Smooth muscle cell (in vitro differentiated cells): ENCODE results near the gene PCDH9. TPM values are rescaled to one million over a fixed set of nuclear protein-coding genes. Genes with fewer than 3 reads are reported as not detected.

Experiments
- DNase-seq: peaks from one replicate; lab custom pipeline; 2025; ENCODE audit not compliant: unreplicated experiment; lab: John Stamatoyannopoulos, UW
- H2AFZ ChIP-seq: fragments of 200-600 bp; sonication (generic); 2 replicates; pipeline ENCODE4 v1.6.0; 2016; ENCODE audit warnings: antibody characterized with exemption, low read depth, mild to moderate bottlenecking
- H3F3A ChIP-seq: fragments of 200-600 bp; sonication (generic); 2 replicates; pipeline ENCODE4 v1.6.0; 2017; ENCODE audit warnings: antibody characterized with exemption, low read depth
- H3K27ac ChIP-seq: fragments of 200-600 bp; sonication (generic); 2 replicates; pipeline ENCODE4 v1.5.1; 2016; ENCODE audit warnings: low read depth, mild to moderate bottlenecking
- H3K27me3 ChIP-seq: fragments of 200-600 bp; sonication (generic); 2 replicates; pipeline ENCODE4 v1.6.1; 2016; ENCODE audit warnings: low read depth, mild to moderate bottlenecking
- H3K36me3 ChIP-seq: fragments of 200-600 bp; sonication (generic); 2 replicates; pipeline ENCODE4 v1.5.1; 2016; ENCODE audit warnings: low read depth
- H3K4me1 ChIP-seq: fragments of 200-600 bp; sonication (generic); 2 replicates; pipeline ENCODE4 v1.5.1; 2016; ENCODE audit warnings: low read depth
- H3K4me2 ChIP-seq: fragments of 200-600 bp; sonication (generic); 2 replicates; pipeline ENCODE4 v1.6.0; 2016; ENCODE audit warnings: mild to moderate bottlenecking
- H3K4me3 ChIP-seq: fragments of 200-600 bp; sonication (generic); 2 replicates; pipeline ENCODE4 v1.5.1; 2016; ENCODE audit warnings: mild to moderate bottlenecking
- H3K79me2 ChIP-seq: fragments of 200-600 bp; sonication (generic); 2 replicates; pipeline ENCODE4 v1.6.0; 2016; ENCODE audit warnings: low read depth, mild to moderate bottlenecking
- H3K9ac ChIP-seq: fragments of 200-600 bp; sonication (generic); 2 replicates; pipeline ENCODE4 v1.6.0; 2016; ENCODE audit warnings: low read depth
- H3K9me3 ChIP-seq: fragments of 200-600 bp; sonication (generic); replicated peaks from 2 replicates; pipeline ENCODE4 v1.5.1; 2016; ENCODE audit warnings: low read depth
- H4K20me1 ChIP-seq: fragments of 200-600 bp; sonication (generic); 2 replicates; pipeline ENCODE4 v1.6.0; 2016; ENCODE audit warnings: low read depth
- WGBS: methylation state at CpG from one replicate; pipeline ENCODE4 v1.1.7; 2016; ENCODE audit warnings: low lambda C conversion rate; 5-methylcytosine and 5-hydroxymethylcytosine counted together
- polyA plus RNA-seq: library from polyadenylated mRNA; unstranded; fragments of >200 nt; fragmentation: Nextera tagmentation; extraction: Ambion mirVana; gene quantifications from 2 replicates; pipeline ENCODE4 v1.2.1, GENCODE V29; 2016
- total RNA-seq: library from RNA; depleted of rRNA; stranded (reverse); fragments of >200 nt; gene quantifications from 2 replicates; pipeline ENCODE4 v1.2.3, GENCODE V29; 2014
- TF ChIP-seq, protein P1 (sequence below): fragments of 200-600 bp; sonication (generic); IDR thresholded peaks from 2 replicates; pipeline ENCODE4 v1.5.1; 2017; ENCODE audit warnings: borderline replicate concordance, mild to moderate bottlenecking, antibody characterized with exemption; ENCODE audit not compliant: insufficient read depth, poor library complexity, severe bottlenecking

Gene PCDH9
- total and polyA plus RNA-seq, 2 experiments from 2014 or later = 0.65 to 1.9 TPM

DNA sequence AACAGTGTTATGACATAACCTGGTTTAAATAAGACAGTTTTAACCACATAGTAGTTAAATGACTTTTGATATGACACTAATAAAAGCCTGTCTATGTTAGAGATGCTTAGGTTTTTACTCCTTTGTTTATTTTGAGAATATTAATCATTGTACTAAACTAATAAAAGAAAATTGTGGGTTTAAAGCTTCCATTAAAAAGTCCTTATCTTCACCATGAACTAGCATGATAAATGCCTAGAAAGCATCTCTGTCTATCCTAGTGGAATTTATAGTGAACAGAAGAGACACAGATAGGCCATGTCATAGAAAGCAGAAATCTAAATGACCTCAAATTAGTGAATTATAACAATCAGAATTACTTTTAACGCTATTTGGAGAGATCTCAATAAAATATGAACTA, 255.2 kb downstream of the PCDH9 start:
- Histone ChIP-seq H3K4me1 (no peaks in the 10 kb centered on the region), H3K79me2 (no peaks in the 10 kb centered on the region), H3K9me3 (no peaks in the 10 kb centered on the region), H3K4me3 (no peak overlapping the region), H2AFZ (no peak overlapping the region), H3K27me3 (no peaks in the 10 kb centered on the region), H3K9ac (no peak overlapping the region), H3F3A (no peaks in the 10 kb centered on the region), H3K36me3 (no peaks in the 10 kb centered on the region), H3K4me2 (no peak overlapping the region), H3K27ac (no peak overlapping the region), H4K20me1 (no peaks in the 10 kb centered on the region)
- WGBS = 88% methylated on average over 1 of the region's 1 CpG
- DNase-seq = no peak
- TF ChIP-seq, protein P1, sequence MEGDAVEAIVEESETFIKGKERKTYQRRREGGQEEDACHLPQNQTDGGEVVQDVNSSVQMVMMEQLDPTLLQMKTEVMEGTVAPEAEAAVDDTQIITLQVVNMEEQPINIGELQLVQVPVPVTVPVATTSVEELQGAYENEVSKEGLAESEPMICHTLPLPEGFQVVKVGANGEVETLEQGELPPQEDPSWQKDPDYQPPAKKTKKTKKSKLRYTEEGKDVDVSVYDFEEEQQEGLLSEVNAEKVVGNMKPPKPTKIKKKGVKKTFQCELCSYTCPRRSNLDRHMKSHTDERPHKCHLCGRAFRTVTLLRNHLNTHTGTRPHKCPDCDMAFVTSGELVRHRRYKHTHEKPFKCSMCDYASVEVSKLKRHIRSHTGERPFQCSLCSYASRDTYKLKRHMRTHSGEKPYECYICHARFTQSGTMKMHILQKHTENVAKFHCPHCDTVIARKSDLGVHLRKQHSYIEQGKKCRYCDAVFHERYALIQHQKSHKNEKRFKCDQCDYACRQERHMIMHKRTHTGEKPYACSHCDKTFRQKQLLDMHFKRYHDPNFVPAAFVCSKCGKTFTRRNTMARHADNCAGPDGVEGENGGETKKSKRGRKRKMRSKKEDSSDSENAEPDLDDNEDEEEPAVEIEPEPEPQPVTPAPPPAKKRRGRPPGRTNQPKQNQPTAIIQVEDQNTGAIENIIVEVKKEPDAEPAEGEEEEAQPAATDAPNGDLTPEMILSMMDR = no peak

DNA sequence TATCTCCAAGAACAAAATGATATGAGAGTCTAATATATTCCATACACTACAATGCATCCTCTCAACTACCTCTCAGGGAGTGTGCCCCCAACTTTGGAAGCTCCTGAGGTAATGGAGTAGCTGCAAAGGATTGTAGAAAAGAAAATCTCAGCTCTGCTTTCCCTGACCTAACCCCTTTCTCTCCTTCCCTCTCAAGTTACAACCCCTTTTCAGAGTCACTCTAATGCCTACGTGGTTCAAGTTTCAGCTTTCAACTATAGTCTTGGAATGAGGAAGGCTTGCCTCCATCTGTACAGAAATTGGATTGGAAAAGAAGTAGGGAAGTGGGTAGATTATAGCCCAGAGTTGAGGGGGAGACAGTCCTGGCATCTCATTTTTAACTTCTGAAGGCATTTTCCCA, 256.0 kb downstream of the PCDH9 start:
- H3K4me1 ChIP-seq = no peaks in the 10 kb centered on the region
- no peaks in the 10 kb centered on the region for H4K20me1 ChIP-seq
- no peaks in the 10 kb centered on the region for H3F3A ChIP-seq
- H3K36me3 ChIP-seq = no peaks in the 10 kb centered on the region
- no peaks in the 10 kb centered on the region for H3K27me3 ChIP-seq
- H3K4me3 ChIP-seq = no peak overlapping the region
- H3K9ac ChIP-seq = no peak overlapping the region
- no peak overlapping the region for H3K4me2 ChIP-seq
- no peak for DNase-seq
- H3K9me3 ChIP-seq = no peaks in the 10 kb centered on the region
- H3K79me2 ChIP-seq = no peaks in the 10 kb centered on the region
- H2AFZ ChIP-seq = no peak overlapping the region
- TF ChIP-seq, protein P1 = no peak
- WGBS = 28% methylated on average over 1 of the region's 1 CpG
- H3K27ac ChIP-seq = no peak overlapping the region

DNA sequence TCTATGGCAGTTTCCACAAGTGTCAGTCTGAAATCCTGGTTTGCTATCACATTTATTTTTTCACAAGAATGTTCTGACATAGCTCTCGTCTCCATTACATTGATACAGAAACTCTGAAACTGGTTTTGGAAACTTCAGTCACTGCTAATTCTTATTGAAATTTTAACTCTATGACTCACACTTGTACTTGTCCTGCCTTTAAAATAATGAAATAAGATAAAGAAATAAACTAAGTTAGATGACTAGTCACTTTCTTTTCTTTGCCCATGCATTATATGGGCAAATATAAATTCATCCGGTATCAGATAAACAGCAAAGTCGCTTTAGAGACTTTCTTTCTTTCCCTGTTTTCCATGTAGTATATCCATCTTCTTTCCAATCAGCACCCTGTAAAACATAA, 257.5 kb downstream of the PCDH9 start:
- Histone ChIP-seq H3K79me2 (no peaks in the 10 kb centered on the region), H3K9me3 (no peaks in the 10 kb centered on the region), H3F3A (no peaks in the 10 kb centered on the region), H3K27me3 (no peaks in the 10 kb centered on the region), H3K4me3 (no peak overlapping the region), H3K27ac (no peak overlapping the region), H3K36me3 (no peaks in the 10 kb centered on the region), H3K9ac (no peak overlapping the region), H4K20me1 (no peaks in the 10 kb centered on the region), H3K4me1 (no peaks in the 10 kb centered on the region), H3K4me2 (no peak overlapping the region), H2AFZ (no peak overlapping the region)
- TF ChIP-seq, protein P1 = no peak
- 81% methylated on average over 3 of the region's 3 CpGs for WGBS
- no peak for DNase-seq

DNA sequence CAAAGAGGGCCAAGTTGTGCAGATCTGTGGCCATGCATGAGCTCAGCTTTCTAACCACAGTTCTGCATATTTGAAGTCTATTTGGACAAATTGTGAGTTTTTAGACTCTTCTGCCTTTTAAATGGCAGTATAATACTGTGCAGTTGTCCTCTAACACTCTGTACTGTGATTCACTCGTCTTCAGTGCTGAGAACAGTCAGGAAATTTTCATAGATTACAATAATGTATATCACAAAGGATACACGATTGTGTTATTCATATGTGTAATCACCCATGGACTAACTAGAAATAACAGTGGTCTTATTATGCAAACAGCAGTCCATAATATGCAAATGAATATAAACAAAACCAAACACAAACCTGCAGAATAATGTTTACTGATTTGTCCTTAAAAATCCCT, 259.1 kb downstream of the PCDH9 start:
- no peaks in the 10 kb centered on the region for H3K9me3 ChIP-seq
- TF ChIP-seq, protein P1 = no peak
- WGBS = 86% methylated on average over 2 of the region's 2 CpGs
- H3K4me1 ChIP-seq = no peaks in the 10 kb centered on the region
- H3F3A ChIP-seq = no peaks in the 10 kb centered on the region
- H4K20me1 ChIP-seq = no peaks in the 10 kb centered on the region
- H3K9ac ChIP-seq = no peak overlapping the region
- no peaks in the 10 kb centered on the region for H3K27me3 ChIP-seq
- H3K4me3 ChIP-seq = no peak overlapping the region
- no peaks in the 10 kb centered on the region for H3K79me2 ChIP-seq
- no peak overlapping the region for H3K4me2 ChIP-seq
- H2AFZ ChIP-seq = no peak overlapping the region
- no peak overlapping the region for H3K27ac ChIP-seq
- H3K36me3 ChIP-seq = no peaks in the 10 kb centered on the region
- DNase-seq = no peak
